Endothelial cell (in vitro differentiated cells): Measurements from ENCODE around the gene EXOSC7. TPM values are rescaled to one million over a fixed set of nuclear protein-coding genes. Genes with fewer than 3 reads are reported as not detected.

Source experiments
- DNase-seq: peaks from one replicate; pipeline ENCODE4 v3.0.0; 2021; ENCODE audit warnings: low spot score
- H3K27ac Mint-ChIP-seq: one replicate; pipeline ENCODE4 v1.8.0; 2021; ENCODE audit warnings: mixed read lengths, inconsistent platforms; ENCODE audit not compliant: unreplicated experiment
- H3K27me3 Mint-ChIP-seq: one replicate; pipeline ENCODE4 v1.8.0; 2021; ENCODE audit warnings: mild to moderate bottlenecking, moderate library complexity, mixed read lengths, inconsistent platforms; ENCODE audit not compliant: unreplicated experiment
- H3K36me3 Mint-ChIP-seq: one replicate; pipeline ENCODE4 v1.8.0; 2021; ENCODE audit warnings: mild to moderate bottlenecking, low read depth, mixed read lengths, inconsistent platforms; ENCODE audit not compliant: unreplicated experiment
- H3K4me1 Mint-ChIP-seq: one replicate; pipeline ENCODE4 v1.8.0; 2021; ENCODE audit warnings: mild to moderate bottlenecking, mixed read lengths, inconsistent platforms; ENCODE audit not compliant: unreplicated experiment
- H3K4me3 Mint-ChIP-seq: one replicate; pipeline ENCODE4 v1.8.0; 2021; ENCODE audit warnings: mild to moderate bottlenecking, mixed read lengths, inconsistent platforms; ENCODE audit not compliant: unreplicated experiment
- H3K9me3 Mint-ChIP-seq: one replicate; pipeline ENCODE4 v1.8.0; 2021; ENCODE audit warnings: mixed read lengths, inconsistent platforms; ENCODE audit not compliant: unreplicated experiment
- total RNA-seq: library from RNA; stranded (reverse); fragmentation: NEBNext Ultra II Directional; extraction: Animal tissue kit (Norgen Biotek cat#: 25700); gene quantifications from one replicate; pipeline ENCODE4 v1.2.1, GENCODE V29; 2021; ENCODE audit not compliant: unreplicated experiment
- TF ChIP-seq, protein P1 (sequence below): fragments of 200-600 bp; sonication (generic); IDR thresholded peaks from one replicate; pipeline ENCODE4 v1.5.0; 2021; ENCODE audit warnings: antibody characterized with exemption; ENCODE audit not compliant: unreplicated experiment

The EXOSC7 gene
- total RNA-seq, 1 donor from 2014 or later, result 33.2 TPM

DNA sequence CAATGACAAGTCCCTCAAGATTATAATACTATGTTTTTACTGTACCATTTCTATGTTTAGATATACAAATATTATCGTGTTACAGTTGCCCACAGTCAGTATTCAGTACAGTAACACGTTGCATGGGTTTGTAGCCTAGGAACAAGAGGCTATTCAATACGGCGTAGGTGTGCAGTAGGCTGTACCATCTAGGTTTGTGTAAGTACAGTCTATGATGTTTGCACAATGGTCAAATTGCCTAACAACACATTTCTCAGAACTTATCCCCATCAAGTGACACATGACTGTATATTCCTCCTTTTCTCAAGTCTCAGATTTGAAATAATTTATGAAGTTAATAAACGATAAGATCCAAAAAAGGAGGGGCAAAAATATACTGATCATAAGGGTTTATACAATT is 21.7 kb upstream of the EXOSC7 start:
- Mint-ChIP-seq H3K4me3 (no peak overlapping the region), H3K27ac (no peak overlapping the region), H3K27me3 (peaks cover 2% of the 10 kb centered on the region), H3K4me1 (peaks cover 9% of the 10 kb centered on the region), H3K36me3 (peaks cover 22% of the 10 kb centered on the region), H3K9me3 (no peaks in the 10 kb centered on the region)
- TF ChIP-seq, protein P1, sequence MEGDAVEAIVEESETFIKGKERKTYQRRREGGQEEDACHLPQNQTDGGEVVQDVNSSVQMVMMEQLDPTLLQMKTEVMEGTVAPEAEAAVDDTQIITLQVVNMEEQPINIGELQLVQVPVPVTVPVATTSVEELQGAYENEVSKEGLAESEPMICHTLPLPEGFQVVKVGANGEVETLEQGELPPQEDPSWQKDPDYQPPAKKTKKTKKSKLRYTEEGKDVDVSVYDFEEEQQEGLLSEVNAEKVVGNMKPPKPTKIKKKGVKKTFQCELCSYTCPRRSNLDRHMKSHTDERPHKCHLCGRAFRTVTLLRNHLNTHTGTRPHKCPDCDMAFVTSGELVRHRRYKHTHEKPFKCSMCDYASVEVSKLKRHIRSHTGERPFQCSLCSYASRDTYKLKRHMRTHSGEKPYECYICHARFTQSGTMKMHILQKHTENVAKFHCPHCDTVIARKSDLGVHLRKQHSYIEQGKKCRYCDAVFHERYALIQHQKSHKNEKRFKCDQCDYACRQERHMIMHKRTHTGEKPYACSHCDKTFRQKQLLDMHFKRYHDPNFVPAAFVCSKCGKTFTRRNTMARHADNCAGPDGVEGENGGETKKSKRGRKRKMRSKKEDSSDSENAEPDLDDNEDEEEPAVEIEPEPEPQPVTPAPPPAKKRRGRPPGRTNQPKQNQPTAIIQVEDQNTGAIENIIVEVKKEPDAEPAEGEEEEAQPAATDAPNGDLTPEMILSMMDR, result no peak
- no peak for DNase-seq

- no peak for DNase-seq
- no peak overlapping the region for H3K27ac Mint-ChIP-seq
Measured at GRCh38 chr3:44954962-44955361, 21.1 kb upstream of the EXOSC7 start.

GRCh38 chr3:44955917-44956316 is 20.1 kb upstream of the EXOSC7 start:
- TF ChIP-seq, protein P1, result no peak
- Mint-ChIP-seq H3K27ac (no peak overlapping the region), H3K36me3 (peaks cover 22% of the 10 kb centered on the region), H3K4me3 (no peak overlapping the region), H3K4me1 (peaks cover 9% of the 10 kb centered on the region), H3K27me3 (peaks cover 2% of the 10 kb centered on the region), H3K9me3 (no peaks in the 10 kb centered on the region)
- DNase-seq, result no peak

More at GRCh38 chr3:44954962-44955361, 21.1 kb upstream of the EXOSC7 start:
- Mint-ChIP-seq H3K4me3 (no peak overlapping the region), H3K4me1 (peaks cover 9% of the 10 kb centered on the region), H3K27me3 (peaks cover 2% of the 10 kb centered on the region), H3K9me3 (no peaks in the 10 kb centered on the region), H3K36me3 (peaks cover 22% of the 10 kb centered on the region)
- TF ChIP-seq, protein P1, result no peak

DNA sequence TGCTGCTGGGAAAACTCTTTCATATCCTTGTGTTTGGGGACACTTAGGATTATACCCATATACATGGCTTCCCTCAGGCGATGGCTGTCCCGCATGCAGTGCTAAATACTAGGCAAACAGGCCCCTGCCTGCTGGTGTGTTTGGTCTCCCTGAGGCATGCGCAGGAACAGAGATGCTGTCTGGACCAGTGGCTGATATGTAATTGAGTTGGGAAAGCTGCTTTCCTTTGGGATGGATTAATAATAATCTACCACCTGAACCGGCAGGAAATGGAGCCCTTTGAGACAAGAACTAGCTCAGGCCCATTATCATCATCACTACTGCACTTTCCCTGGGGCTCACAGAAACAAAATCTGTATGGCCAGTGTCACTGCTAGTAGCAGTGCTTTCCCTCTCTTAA is 18.1 kb upstream of the EXOSC7 start:
- H3K36me3 Mint-ChIP-seq, result peaks cover 11% of the 10 kb centered on the region
- peaks cover 14% of the 10 kb centered on the region for H3K4me1 Mint-ChIP-seq
- no peak for DNase-seq
- peaks cover 2% of the 10 kb centered on the region for H3K27me3 Mint-ChIP-seq
- no peaks in the 10 kb centered on the region for H3K9me3 Mint-ChIP-seq
- TF ChIP-seq, protein P1, result no peak
- H3K27ac Mint-ChIP-seq, result no peak overlapping the region
- H3K4me3 Mint-ChIP-seq, result no peak overlapping the region

DNA sequence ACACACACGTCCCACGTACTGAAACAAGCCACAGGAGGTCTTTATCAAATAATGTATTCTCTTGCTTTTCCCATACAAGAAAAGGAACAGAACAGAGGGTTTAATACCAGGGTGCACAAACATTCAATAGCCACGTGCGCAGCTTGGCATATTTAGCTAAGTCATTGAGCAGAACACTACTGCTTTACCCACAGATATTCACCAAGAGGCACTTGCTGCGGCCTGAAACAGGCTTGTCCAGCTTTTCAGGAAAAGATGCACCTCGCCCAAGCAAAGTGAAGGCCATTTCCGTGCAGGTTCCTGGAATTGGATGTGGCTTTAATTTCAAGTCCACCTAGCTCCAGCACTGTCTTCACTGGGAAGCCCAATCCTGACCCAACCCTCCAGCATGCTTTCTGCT is 17.7 kb upstream of the EXOSC7 start:
- Mint-ChIP-seq H3K27me3 (peaks cover 3% of the 10 kb centered on the region), H3K36me3 (peaks cover 11% of the 10 kb centered on the region), H3K27ac (no peak overlapping the region), H3K4me1 (peaks cover 18% of the 10 kb centered on the region), H3K9me3 (no peaks in the 10 kb centered on the region), H3K4me3 (no peak overlapping the region)
- DNase-seq, result no peak
- TF ChIP-seq, protein P1, result no peak
